GM19035 (cell line): ENCODE measurements around the gene RTN4IP1.
"Not testable (repeated sequence)": the region's sequence is repeated elsewhere in the genome, so short reads cannot be mapped to it uniquely, and the experiment has no call there.

Experiments
- ATAC-seq: cut with Tn5 transposase; IDR thresholded peaks from one replicate; pipeline ENCODE4 v1.9.1; 2021; ENCODE audit not compliant: unreplicated experiment

Gene RTN4IP1

GRCh38 chr6:106548926-106549455, 80.3 kb downstream of the RTN4IP1 start:
- ATAC-seq: not testable (repeated sequence)

- ATAC-seq: no peak
Measured at GRCh38 chr6:106547601-106548453, 81.5 kb downstream of the RTN4IP1 start.

GRCh38 chr6:106546691-106547414, 82.4 kb downstream of the RTN4IP1 start:
- no peak for ATAC-seq

DNA sequence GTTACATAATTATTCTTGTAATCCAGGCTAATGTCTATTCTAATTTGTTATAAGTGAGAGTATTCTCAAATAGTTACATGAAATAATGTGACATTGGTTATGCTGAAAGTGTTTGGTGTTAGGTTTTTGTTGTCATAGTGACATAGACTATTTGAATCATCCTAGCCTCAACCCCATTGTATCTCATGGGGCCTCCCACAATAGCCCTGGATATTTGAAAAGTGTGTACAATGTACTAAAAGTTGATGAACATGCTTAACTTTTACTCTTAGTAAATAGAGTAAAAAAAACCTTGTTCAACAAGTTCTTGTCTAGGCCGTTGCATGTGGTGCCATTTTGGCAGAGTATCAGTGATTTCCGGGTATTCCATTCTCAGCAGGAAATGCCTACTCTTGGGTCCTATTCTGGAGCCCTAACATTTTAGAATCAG, 83.0 kb downstream of the RTN4IP1 start:
- ATAC-seq: no peak

- no peak for ATAC-seq
Measured at GRCh38 chr6:106540907-106541306, 88.4 kb downstream of the RTN4IP1 start.

DNA sequence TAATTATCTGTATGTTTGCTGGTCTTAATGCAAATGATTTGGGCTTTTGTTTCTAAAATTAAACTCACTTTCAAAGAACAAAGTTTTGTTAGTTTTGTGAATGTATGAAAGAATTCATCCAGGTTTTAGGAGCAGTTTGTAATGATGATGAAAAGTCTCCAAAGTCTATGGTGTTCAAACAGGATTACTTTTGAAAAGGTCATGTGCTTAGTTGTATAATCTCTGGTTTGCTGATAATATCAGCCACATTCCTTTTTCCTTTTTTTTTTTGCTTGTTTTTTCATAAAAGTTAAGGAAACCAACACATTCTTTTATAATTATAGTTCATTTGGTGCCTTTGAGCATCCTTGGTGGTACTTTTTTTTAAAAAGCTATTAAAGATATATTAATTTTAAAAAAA, 88.9 kb downstream of the RTN4IP1 start:
- no peak for ATAC-seq

DNA sequence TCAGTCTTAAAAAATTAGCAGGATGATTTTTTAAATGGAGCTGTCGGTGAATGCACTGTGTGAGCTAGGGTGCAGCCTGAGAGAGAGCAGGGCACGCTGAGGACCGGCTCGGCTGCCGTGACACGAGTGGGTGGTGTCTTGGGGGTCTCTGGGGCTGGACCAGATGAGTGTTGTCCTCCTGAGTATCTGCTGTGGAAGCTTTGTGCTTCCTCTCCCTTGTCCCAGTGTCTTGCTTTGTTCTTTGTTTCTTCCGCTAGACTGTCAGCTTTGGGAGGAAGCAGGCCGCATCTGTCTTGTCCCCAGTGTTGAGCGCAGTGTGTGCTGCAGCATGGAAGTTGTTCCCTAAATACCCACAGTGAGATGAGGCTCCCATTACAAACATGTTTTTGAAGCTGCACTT, 89.4 kb downstream of the RTN4IP1 start:
- ATAC-seq: no peak

- ATAC-seq: no peak
Measured at GRCh38 chr6:106538145-106538544, 91.2 kb downstream of the RTN4IP1 start.

- no peak for ATAC-seq
Measured at GRCh38 chr6:106537662-106538061, 91.6 kb downstream of the RTN4IP1 start.

GRCh38 chr6:106536851-106537250, 92.4 kb downstream of the RTN4IP1 start:
- ATAC-seq: no peak

DNA sequence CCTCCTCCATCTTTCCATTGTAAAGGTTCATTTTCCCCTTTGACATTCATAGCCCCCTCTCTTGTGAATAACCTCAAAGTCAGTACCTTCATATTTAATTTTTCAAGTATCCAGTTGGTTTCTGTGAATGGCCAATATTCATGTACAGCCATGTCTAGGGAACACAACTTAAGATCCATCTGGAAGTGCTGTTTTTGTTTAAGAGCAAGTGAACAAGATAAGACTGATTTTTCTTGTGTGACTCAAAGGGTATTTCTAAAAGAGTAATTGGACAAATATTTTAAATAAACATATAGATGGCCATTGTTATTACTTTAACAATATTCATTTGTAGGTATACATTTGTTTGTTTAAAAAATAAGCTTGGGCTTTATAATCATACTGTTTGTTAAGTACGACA, 92.9 kb downstream of the RTN4IP1 start:
- ATAC-seq: no peak

DNA sequence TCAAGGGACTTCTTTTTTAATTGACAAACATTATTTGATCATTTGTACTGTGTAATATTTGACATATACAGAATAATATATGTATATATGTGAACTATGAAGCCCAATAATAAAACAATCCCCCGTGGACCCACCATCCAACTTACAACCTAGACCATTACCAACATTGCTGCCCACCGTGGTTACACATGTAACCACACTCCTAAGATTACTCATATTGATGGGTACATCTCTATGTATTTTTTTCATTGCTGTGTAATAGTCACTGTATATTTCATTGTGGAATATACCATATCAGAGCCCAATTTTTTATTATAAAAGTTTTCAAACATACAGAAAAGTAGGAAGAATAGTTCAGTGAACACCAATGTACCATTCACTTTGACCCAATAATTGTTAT, 94.3 kb downstream of the RTN4IP1 start:
- ATAC-seq: no peak

DNA sequence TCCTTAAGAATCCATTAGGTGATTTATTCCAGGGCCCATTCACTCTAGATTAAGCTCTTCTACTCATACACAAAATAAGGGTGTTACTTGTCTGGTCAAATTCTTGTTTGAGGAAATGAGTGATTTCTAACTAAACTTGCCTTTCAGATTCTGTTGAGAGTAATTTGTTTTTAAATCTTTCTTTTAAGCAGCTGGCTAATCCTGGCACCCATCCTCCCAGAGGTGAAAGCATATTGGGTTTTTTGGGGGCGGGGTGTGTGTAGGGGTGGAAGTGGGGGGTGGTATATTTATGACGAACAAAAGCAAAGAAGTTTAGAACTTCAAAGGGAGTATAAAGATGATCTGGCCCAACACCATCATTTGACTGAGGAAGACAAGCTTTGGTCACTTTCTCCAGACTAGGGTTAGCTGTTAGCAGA, 94.7 kb downstream of the RTN4IP1 start:
- ATAC-seq: no peak

DNA sequence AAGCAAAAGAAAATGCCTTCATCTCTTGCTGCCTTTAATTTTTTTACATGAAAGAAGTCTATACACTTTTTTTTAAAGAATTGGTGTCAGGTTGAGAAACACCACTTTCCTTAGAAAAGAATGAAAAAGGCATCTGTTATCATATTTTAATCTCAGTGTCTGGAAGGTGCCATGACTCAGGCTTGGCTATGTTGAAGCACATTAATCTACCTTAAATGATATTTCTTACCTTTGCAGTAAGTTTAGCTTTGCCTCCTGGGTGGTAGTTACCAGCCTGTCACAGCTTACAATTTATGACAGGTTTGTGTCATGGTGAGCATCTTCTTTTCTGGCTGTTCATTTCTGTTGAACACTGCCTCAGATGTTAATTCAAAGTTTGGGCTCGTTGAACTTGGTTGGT, 95.3 kb downstream of the RTN4IP1 start:
- no peak for ATAC-seq

- no peak for ATAC-seq
Measured at GRCh38 chr6:106533054-106533453, 96.2 kb downstream of the RTN4IP1 start.

- ATAC-seq: no peak
Measured at GRCh38 chr6:106530502-106530901, 98.8 kb downstream of the RTN4IP1 start.

GRCh38 chr6:106530026-106530425, 99.3 kb downstream of the RTN4IP1 start:
- no peak for ATAC-seq

DNA sequence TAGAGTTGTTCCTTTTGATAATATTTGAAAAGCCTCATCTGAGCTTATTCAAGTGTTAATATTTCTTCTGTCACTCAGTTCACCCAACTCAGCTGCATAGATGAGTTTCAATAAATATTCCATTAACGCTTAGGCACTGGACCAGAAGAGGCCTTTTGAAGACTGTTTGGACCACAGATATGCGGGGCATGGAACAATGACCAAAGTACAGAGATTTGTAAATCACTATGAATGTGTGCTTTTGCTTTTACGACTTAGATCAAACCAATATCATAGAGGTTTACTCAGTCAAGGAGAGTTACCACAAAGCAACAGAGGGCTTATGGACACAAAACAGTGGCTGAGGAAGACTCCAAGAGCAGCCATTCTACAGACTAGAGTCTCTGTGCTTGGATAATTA, 99.9 kb downstream of the RTN4IP1 start:
- no peak for ATAC-seq

DNA sequence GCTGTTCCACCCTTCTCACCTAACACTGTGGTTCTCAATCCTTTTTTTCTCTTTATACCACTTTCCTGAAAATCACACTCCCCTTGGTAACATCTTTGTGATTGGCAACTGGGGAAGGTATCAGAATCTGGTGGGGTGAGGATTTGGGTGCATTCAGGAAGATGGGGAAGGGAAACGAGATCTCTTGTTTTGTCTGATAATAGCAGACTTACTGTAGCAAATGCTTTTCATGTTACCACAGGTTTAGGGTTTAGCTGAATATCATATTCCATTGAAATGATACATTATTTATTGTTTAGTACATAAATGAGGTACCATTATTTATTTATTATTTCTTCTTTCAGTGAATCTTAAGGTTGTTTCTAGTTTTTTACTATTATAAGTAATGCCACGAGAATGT, 100.8 kb downstream of the RTN4IP1 start:
- no peak for ATAC-seq

GRCh38 chr6:106527979-106528378, 101.3 kb downstream of the RTN4IP1 start:
- no peak for ATAC-seq

DNA sequence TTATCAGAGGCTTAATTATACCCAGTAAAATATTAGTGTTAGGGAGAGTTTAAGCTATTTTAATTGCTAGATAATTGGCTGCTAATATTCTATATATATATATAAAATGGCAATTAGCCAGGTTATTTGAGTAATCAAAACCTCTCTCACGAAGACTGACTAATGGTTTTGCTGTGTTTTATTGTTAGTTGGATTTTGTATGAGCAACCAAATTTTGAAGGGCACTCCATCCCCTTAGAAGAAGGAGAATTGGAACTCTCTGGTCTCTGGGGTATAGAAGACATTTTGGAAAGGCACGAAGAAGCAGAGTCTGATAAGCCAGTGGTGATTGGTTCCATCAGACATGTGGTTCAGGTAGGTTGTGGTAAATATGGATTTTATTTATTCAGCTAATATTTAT, 102.2 kb downstream of the RTN4IP1 start:
- no peak for ATAC-seq

GRCh38 chr6:106525882-106526275, 103.4 kb downstream of the RTN4IP1 start:
- no peak for ATAC-seq
